ENCODE results near the gene ZNF615.
"Not testable (repeated sequence)": the region's sequence is repeated elsewhere in the genome, so short reads cannot be mapped to it uniquely, and the experiment has no call there.

Gene ZNF615

GRCh38 chr19:51960621-51961233, 47.3 kb downstream of the ZNF615 start:
- not testable (repeated sequence) for H3K4me1 ChIP-seq (ENCODE audit: control insufficient read depth in 5 of 5, insufficient read depth in 5 of 5, low read length in 5 of 5); H3K27ac ChIP-seq (ENCODE audit: low read depth, low read length); H3K27me3 ChIP-seq (ENCODE audit: control insufficient read depth in 5 of 5, insufficient read depth in 4 of 5, low read length in 5 of 5); H3K9ac ChIP-seq (ENCODE audit: low read length in 5 of 5)
- H3K36me3 ChIP-seq (ENCODE audit: control insufficient read depth in 5 of 5, insufficient read depth in 5 of 5, low read length in 5 of 5) = peaks cover 13 to 26% (median 14%) of the 10 kb centered on the region in 5 donors
- peak overlapping the region in 3 of 5 donors; percentile 20 to 61 (median 36) for H3K4me3 ChIP-seq (ENCODE audit: low read depth in 1 of 5, low read length in 5 of 5)
- peaks cover 45 to 92% (median 77%) of the 10 kb centered on the region in 5 donors for H3K9me3 ChIP-seq (ENCODE audit: control insufficient read depth in 5 of 5, low read length in 5 of 5)

- Histone ChIP-seq H3K9ac (ENCODE audit: low read length in 5 of 5) (no peak overlapping the region), H3K27me3 (ENCODE audit: control insufficient read depth in 5 of 5, insufficient read depth in 4 of 5, low read length in 5 of 5) (no peaks in the 10 kb centered on the region), H3K36me3 (ENCODE audit: control insufficient read depth in 5 of 5, insufficient read depth in 5 of 5, low read length in 5 of 5) (peaks cover 4 to 17% (median 4%) of the 10 kb centered on the region in 5 donors), H3K27ac (ENCODE audit: low read depth, low read length) (no peak overlapping the region), H3K4me1 (ENCODE audit: control insufficient read depth in 5 of 5, insufficient read depth in 5 of 5, low read length in 5 of 5) (no peaks in the 10 kb centered on the region), H3K9me3 (ENCODE audit: control insufficient read depth in 5 of 5, low read length in 5 of 5) (peaks cover 36 to 86% (median 70%) of the 10 kb centered on the region in 5 donors), H3K4me3 (ENCODE audit: low read depth in 1 of 5, low read length in 5 of 5) (no peak overlapping the region)
These were observed 48.2 kb downstream of the ZNF615 start for GRCh38 chr19:51959791-51960190.

- H3K4me3 ChIP-seq (ENCODE audit: low read depth in 1 of 5, low read length in 5 of 5); H3K27me3 ChIP-seq (ENCODE audit: control insufficient read depth in 5 of 5, insufficient read depth in 4 of 5, low read length in 5 of 5); H3K9ac ChIP-seq (ENCODE audit: low read length in 5 of 5); H3K36me3 ChIP-seq (ENCODE audit: control insufficient read depth in 5 of 5, insufficient read depth in 5 of 5, low read length in 5 of 5); H3K4me1 ChIP-seq (ENCODE audit: control insufficient read depth in 5 of 5, insufficient read depth in 5 of 5, low read length in 5 of 5); H3K27ac ChIP-seq (ENCODE audit: low read depth, low read length): not testable (repeated sequence)
- H3K9me3 ChIP-seq (ENCODE audit: control insufficient read depth in 5 of 5, low read length in 5 of 5) = peaks cover 21 to 78% (median 51%) of the 10 kb centered on the region in 5 donors
These were observed 50.2 kb downstream of the ZNF615 start for GRCh38 chr19:51957846-51958245.

GRCh38 chr19:51948975-51949374, 59.0 kb downstream of the ZNF615 start:
- H3K36me3 ChIP-seq (ENCODE audit: control insufficient read depth in 5 of 5, insufficient read depth in 5 of 5, low read length in 5 of 5) = peaks cover 15 to 21% (median 18%) of the 10 kb centered on the region in 5 donors
- H3K9ac ChIP-seq (ENCODE audit: low read length in 5 of 5) = no peak overlapping the region
- peaks cover 0 to 4% (median 0%) of the 10 kb centered on the region in 5 donors for H3K4me1 ChIP-seq (ENCODE audit: control insufficient read depth in 5 of 5, insufficient read depth in 5 of 5, low read length in 5 of 5)
- H3K27me3 ChIP-seq (ENCODE audit: control insufficient read depth in 5 of 5, insufficient read depth in 4 of 5, low read length in 5 of 5) = no peaks in the 10 kb centered on the region
- no peak overlapping the region for H3K27ac ChIP-seq (ENCODE audit: low read depth, low read length)
- H3K4me3 ChIP-seq (ENCODE audit: low read depth in 1 of 5, low read length in 5 of 5) = peak overlapping the region; percentile 5 to 52 (median 38)
- peaks cover 47 to 82% (median 77%) of the 10 kb centered on the region in 5 donors for H3K9me3 ChIP-seq (ENCODE audit: control insufficient read depth in 5 of 5, low read length in 5 of 5)

GRCh38 chr19:51946602-51947001, 61.4 kb downstream of the ZNF615 start:
- peaks cover 69 to 96% (median 92%) of the 10 kb centered on the region in 5 donors for H3K9me3 ChIP-seq (ENCODE audit: control insufficient read depth in 5 of 5, low read length in 5 of 5)

GRCh38 chr19:51944798-51945552, 63.0 kb downstream of the ZNF615 start:
- Histone ChIP-seq H3K4me3 (ENCODE audit: low read depth in 1 of 5, low read length in 5 of 5) (peak overlapping the region; percentile 45 to 64 (median 50)), H3K9me3 (ENCODE audit: control insufficient read depth in 5 of 5, low read length in 5 of 5) (peaks cover 83 to 99% (median 96%) of the 10 kb centered on the region in 5 donors)

More at GRCh38 chr19:51946602-51947001, 61.4 kb downstream of the ZNF615 start:
- Histone ChIP-seq H3K27me3 (ENCODE audit: control insufficient read depth in 5 of 5, insufficient read depth in 4 of 5, low read length in 5 of 5) (no peaks in the 10 kb centered on the region), H3K4me1 (ENCODE audit: control insufficient read depth in 5 of 5, insufficient read depth in 5 of 5, low read length in 5 of 5) (peaks cover 0 to 4% (median 0%) of the 10 kb centered on the region in 5 donors), H3K27ac (ENCODE audit: low read depth, low read length) (no peak overlapping the region), H3K4me3 (ENCODE audit: low read depth in 1 of 5, low read length in 5 of 5) (peak overlapping the region in 2 of 5 donors; percentile 19 to 64), H3K36me3 (ENCODE audit: control insufficient read depth in 5 of 5, insufficient read depth in 5 of 5, low read length in 5 of 5) (peaks cover 38 to 42% (median 41%) of the 10 kb centered on the region in 5 donors), H3K9ac (ENCODE audit: low read length in 5 of 5) (no peak overlapping the region)

More at GRCh38 chr19:51944798-51945552, 63.0 kb downstream of the ZNF615 start:
- H3K9ac ChIP-seq (ENCODE audit: low read length in 5 of 5) = no peak overlapping the region
- H3K36me3 ChIP-seq (ENCODE audit: control insufficient read depth in 5 of 5, insufficient read depth in 5 of 5, low read length in 5 of 5) = peaks cover 50 to 58% (median 56%) of the 10 kb centered on the region in 5 donors
- H3K27me3 ChIP-seq (ENCODE audit: control insufficient read depth in 5 of 5, insufficient read depth in 4 of 5, low read length in 5 of 5) = no peaks in the 10 kb centered on the region
- H3K27ac ChIP-seq (ENCODE audit: low read depth, low read length) = no peak overlapping the region
- H3K4me1 ChIP-seq (ENCODE audit: control insufficient read depth in 5 of 5, insufficient read depth in 5 of 5, low read length in 5 of 5) = peaks cover 0 to 4% (median 0%) of the 10 kb centered on the region in 5 donors

Measured in subcutaneous abdominal adipose tissue (tissue), 5 donors.